Transverse colon (tissue), 3 donors: ENCODE data around the gene NR4A3.

Source experiments
- POLR2A ChIP-seq: fragments of 450-650 bp; IDR thresholded peaks from one replicate; pipeline ENCODE4 v1.6.1; 2016; ENCODE audit warnings: antibody characterized with exemption, mild to moderate bottlenecking, moderate library complexity
- TF ChIP-seq, protein P1 (sequence below), 5 experiments: fragments of 200-600 bp in 3 of 5; fragments of 450-650 bp in 2 of 5; sonication (generic) in 3 of 5; IDR thresholded peaks; 1 replicate in 2 of 5; 2 replicates in 3 of 5; pipeline ENCODE4 v1.5.1; 2016 to 2017; ENCODE audit warnings: antibody characterized with exemption in 5 of 5, inconsistent platforms in 3 of 5, mild to moderate bottlenecking in 2 of 5, moderate library complexity in 1 of 5

DNA sequence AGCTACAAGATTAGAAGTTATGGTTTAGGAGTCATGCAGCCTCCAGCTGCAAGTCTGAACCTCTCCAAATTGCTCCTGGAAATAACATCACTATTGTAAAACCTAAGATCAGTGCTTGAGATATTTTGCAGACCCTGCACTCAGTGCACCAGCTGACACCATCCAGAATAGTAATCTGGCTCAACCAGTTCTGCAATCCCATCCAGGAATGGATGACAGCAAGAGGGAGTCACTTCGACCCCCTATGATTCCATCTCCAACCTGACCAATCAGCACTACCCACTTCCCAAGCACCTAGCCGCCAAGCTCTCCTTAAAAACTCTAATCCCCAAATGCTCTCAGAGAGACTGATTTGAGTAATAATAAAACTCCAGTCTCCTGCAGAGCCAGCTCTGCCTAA lies 37.9 kb upstream of the NR4A3 start:
- no peak for TF ChIP-seq POLR2A
- TF ChIP-seq, protein P1, sequence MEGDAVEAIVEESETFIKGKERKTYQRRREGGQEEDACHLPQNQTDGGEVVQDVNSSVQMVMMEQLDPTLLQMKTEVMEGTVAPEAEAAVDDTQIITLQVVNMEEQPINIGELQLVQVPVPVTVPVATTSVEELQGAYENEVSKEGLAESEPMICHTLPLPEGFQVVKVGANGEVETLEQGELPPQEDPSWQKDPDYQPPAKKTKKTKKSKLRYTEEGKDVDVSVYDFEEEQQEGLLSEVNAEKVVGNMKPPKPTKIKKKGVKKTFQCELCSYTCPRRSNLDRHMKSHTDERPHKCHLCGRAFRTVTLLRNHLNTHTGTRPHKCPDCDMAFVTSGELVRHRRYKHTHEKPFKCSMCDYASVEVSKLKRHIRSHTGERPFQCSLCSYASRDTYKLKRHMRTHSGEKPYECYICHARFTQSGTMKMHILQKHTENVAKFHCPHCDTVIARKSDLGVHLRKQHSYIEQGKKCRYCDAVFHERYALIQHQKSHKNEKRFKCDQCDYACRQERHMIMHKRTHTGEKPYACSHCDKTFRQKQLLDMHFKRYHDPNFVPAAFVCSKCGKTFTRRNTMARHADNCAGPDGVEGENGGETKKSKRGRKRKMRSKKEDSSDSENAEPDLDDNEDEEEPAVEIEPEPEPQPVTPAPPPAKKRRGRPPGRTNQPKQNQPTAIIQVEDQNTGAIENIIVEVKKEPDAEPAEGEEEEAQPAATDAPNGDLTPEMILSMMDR (IDR thresholded peaks at IDR 0.05): no peak
